ENCODE measurements around the gene PTPRG. TPM values are rescaled to one million over a fixed set of nuclear protein-coding genes. Genes with fewer than 3 reads are reported as not detected.

Gene PTPRG
- total and polyA plus RNA-seq, 2 donors (not counting 3 experiments of a cell fraction or from before 2014, with no cell fraction given), result 8.9 to 39.1 TPM

GRCh38 chr3:62090066-62090465 is 528.7 kb downstream of the PTPRG start:
- H3K4me3 ChIP-seq (replicated peaks in 1 of 3; ENCODE audit: insufficient read depth in 1 of 3, low read depth in 1 of 3, low read length in 3 of 3), result no peak overlapping the region
- BruUV-seq (replicated peaks), result no TSS peak
- no peaks in the 10 kb centered on the region for H3K27me3 ChIP-seq (ENCODE audit: control insufficient read depth in 2 of 2, insufficient read depth in 2 of 2, low read length in 2 of 2)
- no peaks in the 10 kb centered on the region for H3K9me1 ChIP-seq (replicated peaks; ENCODE audit: control insufficient read depth, extremely low read depth, insufficient read depth, low read length)
- no peak overlapping the region for H2AFZ ChIP-seq (ENCODE audit: low read depth, low read length)
- H4K20me1 ChIP-seq (replicated peaks; ENCODE audit: control insufficient read depth, extremely low read depth, insufficient read depth, low read length), result no peaks in the 10 kb centered on the region
- no peaks in the 10 kb centered on the region for H3K4me1 ChIP-seq (ENCODE audit: control insufficient read depth, extremely low read depth, insufficient read depth, low read length)
- no peak overlapping the region for H3K9ac ChIP-seq (replicated peaks; ENCODE audit: extremely low read depth, insufficient read depth, low read length)
- TF ChIP-seq FOS (IDR thresholded peaks at IDR 0.05; ENCODE audit: borderline replicate concordance, insufficient read depth, low read length), result no peak
- TF ChIP-seq CTCF (IDR thresholded peaks at IDR 0.05; ENCODE audit: extremely low read depth in 1 of 2, insufficient read depth in 1 of 2, low read depth in 1 of 2, low read length in 2 of 2), result no peak
- no peaks in the 10 kb centered on the region for H3K9me3 ChIP-seq (replicated peaks; ENCODE audit: control insufficient read depth, insufficient read depth, low read length)
- ChIA-PET POLR2A (no interaction called here), CTCF (no interaction called here)
- no peaks in the 10 kb centered on the region for H3K79me2 ChIP-seq (ENCODE audit: control insufficient read depth, insufficient read depth, low read length)
- H3K4me2 ChIP-seq (ENCODE audit: insufficient read depth, low read length), result no peak overlapping the region
- FAIRE-seq (no peak), DNase-seq (ENCODE audit: low read depth, low spot score) (no peak)
- intact Hi-C loops (cut with micrococcal nuclease) (no loop called here), dilution Hi-C loops (cut with MboI; ENCODE audit: extremely low pct_ligation_motif_present, low sequenced_read_pairs) (no loop called here)
- no peak overlapping the region for H3K27ac ChIP-seq (ENCODE audit: insufficient read depth, low read depth, low read length)
- no peaks in the 10 kb centered on the region for H3K36me3 ChIP-seq (ENCODE audit: control insufficient read depth in 2 of 2, extremely low read depth in 1 of 2, insufficient read depth in 2 of 2, low read length in 2 of 2)

- Histone ChIP-seq H3K9me1 (replicated peaks; ENCODE audit: control insufficient read depth, extremely low read depth, insufficient read depth, low read length) (no peaks in the 10 kb centered on the region), H3K27me3 (ENCODE audit: control insufficient read depth in 2 of 2, insufficient read depth in 2 of 2, low read length in 2 of 2) (no peaks in the 10 kb centered on the region), H3K4me1 (ENCODE audit: control insufficient read depth, extremely low read depth, insufficient read depth, low read length) (no peaks in the 10 kb centered on the region), H3K4me2 (ENCODE audit: insufficient read depth, low read length) (no peak overlapping the region), H3K9ac (replicated peaks; ENCODE audit: extremely low read depth, insufficient read depth, low read length) (no peak overlapping the region), H3K9me3 (replicated peaks; ENCODE audit: control insufficient read depth, insufficient read depth, low read length) (no peaks in the 10 kb centered on the region), H3K4me3 (replicated peaks in 1 of 3; ENCODE audit: insufficient read depth in 1 of 3, low read depth in 1 of 3, low read length in 3 of 3) (no peak overlapping the region), H3K79me2 (ENCODE audit: control insufficient read depth, insufficient read depth, low read length) (no peaks in the 10 kb centered on the region), H4K20me1 (replicated peaks; ENCODE audit: control insufficient read depth, extremely low read depth, insufficient read depth, low read length) (no peaks in the 10 kb centered on the region), H3K27ac (ENCODE audit: insufficient read depth, low read depth, low read length) (no peak overlapping the region), H3K36me3 (ENCODE audit: control insufficient read depth in 2 of 2, extremely low read depth in 1 of 2, insufficient read depth in 2 of 2, low read length in 2 of 2) (no peaks in the 10 kb centered on the region), H2AFZ (ENCODE audit: low read depth, low read length) (no peak overlapping the region)
- no peak for DNase-seq (ENCODE audit: low read depth, low spot score)
- POLR2A ChIA-PET, result no interaction called here
- FAIRE-seq, result no peak
- intact Hi-C loops (cut with micrococcal nuclease), result no loop called here
- dilution Hi-C loops (cut with MboI; ENCODE audit: extremely low pct_ligation_motif_present, low sequenced_read_pairs), result no loop called here
- TF ChIP-seq POLR2A (IDR thresholded peaks at IDR 0.05; ENCODE audit: low read depth, low read length), result no peak
- no peak for TF ChIP-seq POLR2AphosphoS5 (IDR thresholded peaks at IDR 0.05; ENCODE audit: insufficient read depth, low read depth, low read length)
- TF ChIP-seq MYC (IDR thresholded peaks at IDR 0.05; ENCODE audit: low read depth, low read length), result no peak
- no peak for TF ChIP-seq JUN (IDR thresholded peaks at IDR 0.05; ENCODE audit: borderline replicate concordance, insufficient read depth, insufficient read length, low read depth)
- TF ChIP-seq EZH2 (IDR thresholded peaks at IDR 0.05; ENCODE audit: borderline replicate concordance, low read depth, low read length, severe bottlenecking), result no peak
- CTCF ChIA-PET, result no interaction called here
- no TSS peak for BruUV-seq (replicated peaks)
These were observed 529.1 kb downstream of the PTPRG start for GRCh38 chr3:62090519-62090918.
